Fibroblast of skin of left biceps (primary cell): ENCODE data around the gene HSBP1L1.

Source experiments
- DNase-seq, 2 experiments: peaks; one replicate each; pipeline ENCODE4 v3.0.0-alpha.2; 2013; ENCODE audit warnings: low read depth in 2 of 2

The HSBP1L1 gene

DNA sequence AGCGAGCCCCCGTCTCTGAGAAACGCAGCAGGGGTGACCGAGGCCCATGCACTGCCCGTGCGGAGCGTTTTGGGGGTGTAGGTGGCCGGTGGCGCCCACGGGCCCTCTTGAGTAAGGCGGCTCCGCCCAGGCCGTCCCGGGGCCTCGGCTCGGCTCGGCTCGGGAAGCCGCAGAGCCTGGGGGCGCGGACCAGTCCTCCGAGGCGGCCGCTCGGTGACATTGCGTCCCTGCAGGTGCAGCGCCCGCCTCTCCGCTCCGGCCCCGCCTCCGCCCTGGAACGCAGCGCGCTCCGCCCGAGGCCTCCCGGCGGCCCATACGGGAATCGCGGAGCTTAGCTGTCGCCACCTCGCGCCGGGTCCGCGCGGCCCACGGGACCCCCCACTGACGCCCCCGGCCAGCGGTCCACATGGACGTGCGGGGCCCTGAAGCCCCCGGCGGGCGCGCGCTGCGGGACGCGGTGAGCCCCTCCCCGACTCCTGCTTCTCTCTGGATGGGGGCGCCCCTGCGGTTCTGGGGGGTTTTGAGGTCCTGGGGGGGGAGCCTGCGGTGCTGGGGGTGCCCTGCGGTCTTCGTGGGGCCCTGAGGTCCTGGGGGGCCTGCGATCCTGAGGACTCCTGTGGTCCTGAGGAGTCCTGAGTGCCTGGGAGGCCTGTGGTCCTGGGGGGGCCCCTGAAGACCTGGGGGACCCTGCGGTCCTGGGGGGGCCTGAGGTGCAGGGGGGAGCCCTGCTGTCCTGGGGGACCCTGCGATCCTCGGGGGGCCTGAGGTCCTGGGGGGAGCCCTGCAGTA is at the start of gene HSBP1L1:
Gene HSBP1L1 (plus strand): TSS at position 314 of the 789 bp plus-strand sequence. CDS start 93 bp downstream, at position 407.
- DNase-seq, result no peak

GRCh38 chr18:79915161-79916127 is 49.0 kb upstream of the HSBP1L1 start:
- no peak for DNase-seq

DNA sequence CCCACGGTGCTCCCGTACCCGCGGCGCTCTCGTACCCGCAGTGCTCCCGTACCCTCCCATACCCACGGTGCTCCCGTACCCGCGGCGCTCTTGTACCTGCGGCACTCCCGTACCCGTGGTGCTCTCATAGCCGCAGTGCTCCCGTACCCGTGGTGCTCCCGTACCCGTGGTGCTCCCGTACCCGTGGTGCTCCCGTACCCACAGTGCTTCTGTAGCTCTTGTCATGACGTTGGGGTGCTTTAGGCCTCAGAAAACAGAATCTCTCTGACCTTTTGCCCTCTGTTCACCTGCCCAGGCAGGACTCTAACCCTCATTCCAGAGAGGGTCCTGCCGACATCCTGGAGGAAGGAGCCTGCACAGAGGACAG is 48.3 kb upstream of the HSBP1L1 start:
- no peak for DNase-seq

- DNase-seq, result no peak
These were observed 47.8 kb upstream of the HSBP1L1 start for GRCh38 chr18:79916546-79917168.

GRCh38 chr18:79917169-79917852 is 47.1 kb upstream of the HSBP1L1 start:
- DNase-seq, result no peak

- no peak for DNase-seq
These were observed 46.4 kb upstream of the HSBP1L1 start for GRCh38 chr18:79917853-79918614.

DNA sequence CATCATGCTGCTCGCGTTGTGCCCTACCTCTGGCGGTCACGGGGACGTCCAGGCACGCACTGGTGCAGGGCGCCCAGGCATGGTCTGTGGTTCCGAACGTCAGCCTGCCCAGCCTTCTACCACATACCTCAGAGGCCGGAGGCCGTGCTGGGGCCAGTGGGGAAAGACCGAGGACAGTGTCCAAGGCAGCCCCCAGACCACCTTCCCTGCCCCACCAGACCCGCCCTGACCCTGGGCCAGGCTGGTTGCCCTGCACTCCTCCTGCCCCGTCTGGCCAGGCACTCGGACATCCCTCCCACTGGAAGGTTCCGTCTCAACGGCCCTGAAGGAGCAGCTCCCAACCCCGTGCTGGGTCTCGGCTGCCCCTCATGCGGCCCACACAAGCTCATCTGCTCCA is 45.8 kb upstream of the HSBP1L1 start:
- DNase-seq, result no peak

DNA sequence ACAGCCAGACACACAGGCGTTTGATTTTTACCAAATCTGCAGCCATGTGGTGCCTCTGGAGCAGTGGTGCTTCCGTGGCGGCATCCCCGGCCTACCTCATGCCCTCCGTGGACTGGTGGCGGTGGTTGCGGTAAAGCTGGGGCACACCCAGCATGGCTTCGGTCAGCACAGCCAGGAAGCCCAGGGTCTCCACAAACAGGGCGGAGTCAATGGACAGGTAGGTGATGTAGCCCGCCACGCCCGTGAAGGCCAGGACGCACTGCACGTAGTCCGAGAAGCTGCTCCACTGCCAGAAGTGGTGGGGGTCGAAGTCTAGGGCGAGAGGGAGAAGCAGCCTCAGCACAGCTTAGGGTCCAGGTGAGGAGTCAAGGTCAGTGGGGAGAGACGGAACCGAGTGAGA is 45.4 kb upstream of the HSBP1L1 start:
- DNase-seq, result no peak

GRCh38 chr18:79921984-79922965 is 42.2 kb upstream of the HSBP1L1 start:
- DNase-seq, result no peak

DNA sequence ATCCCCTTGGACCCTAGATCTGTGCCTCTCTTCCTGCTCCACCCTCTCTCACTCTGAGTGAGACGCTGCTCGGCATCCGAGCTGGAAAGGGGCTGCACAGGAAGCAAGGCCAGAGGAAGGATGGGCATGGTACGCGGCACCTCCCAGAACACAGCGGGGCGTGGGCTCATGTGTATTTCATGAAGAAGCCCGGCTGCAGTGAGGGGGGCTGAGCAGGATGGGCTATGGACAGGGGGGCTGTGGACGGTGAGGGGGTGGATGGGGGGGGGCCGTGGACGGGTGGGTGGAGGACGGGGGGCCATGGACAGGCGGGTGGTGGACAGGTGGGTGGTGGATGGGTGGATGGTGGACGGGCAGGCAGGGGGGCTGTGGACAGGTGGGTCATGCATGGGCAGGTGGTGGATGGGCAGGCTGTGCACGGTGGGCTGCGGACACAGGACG is 41.5 kb upstream of the HSBP1L1 start:
- no peak for DNase-seq

DNA sequence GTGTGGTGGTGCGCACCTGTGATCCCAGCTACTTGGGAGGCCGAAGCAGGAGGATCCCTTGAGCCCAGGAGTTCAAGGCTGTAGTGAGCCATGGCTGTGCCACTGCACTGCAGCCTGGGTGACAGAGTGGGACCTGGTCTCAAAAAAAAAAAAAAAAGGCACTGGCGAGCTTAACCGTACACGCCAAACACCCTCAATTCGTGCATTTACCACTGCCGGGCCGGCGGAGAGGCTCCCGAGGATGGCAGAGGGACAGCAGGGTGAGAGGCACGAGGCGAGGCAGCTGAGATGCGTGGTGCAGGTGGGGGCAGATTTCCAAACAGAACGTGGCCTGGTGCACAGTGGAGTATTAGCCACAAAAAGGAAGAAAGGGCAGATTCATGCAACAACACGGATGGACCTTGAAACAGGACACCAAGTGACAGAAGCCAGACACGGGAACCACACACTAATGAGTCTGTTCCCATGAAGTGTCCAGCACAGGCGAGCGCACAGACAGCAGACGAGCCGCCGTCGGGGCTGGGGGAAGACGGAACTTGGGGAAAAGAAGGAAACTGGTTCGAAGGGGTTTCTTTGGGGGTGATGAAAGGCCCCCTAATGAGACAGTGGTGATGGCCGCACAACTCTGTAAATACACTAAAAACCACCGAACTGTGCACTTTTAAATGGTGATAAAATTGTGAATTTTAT is 40.4 kb upstream of the HSBP1L1 start:
- DNase-seq, result no peak

DNA sequence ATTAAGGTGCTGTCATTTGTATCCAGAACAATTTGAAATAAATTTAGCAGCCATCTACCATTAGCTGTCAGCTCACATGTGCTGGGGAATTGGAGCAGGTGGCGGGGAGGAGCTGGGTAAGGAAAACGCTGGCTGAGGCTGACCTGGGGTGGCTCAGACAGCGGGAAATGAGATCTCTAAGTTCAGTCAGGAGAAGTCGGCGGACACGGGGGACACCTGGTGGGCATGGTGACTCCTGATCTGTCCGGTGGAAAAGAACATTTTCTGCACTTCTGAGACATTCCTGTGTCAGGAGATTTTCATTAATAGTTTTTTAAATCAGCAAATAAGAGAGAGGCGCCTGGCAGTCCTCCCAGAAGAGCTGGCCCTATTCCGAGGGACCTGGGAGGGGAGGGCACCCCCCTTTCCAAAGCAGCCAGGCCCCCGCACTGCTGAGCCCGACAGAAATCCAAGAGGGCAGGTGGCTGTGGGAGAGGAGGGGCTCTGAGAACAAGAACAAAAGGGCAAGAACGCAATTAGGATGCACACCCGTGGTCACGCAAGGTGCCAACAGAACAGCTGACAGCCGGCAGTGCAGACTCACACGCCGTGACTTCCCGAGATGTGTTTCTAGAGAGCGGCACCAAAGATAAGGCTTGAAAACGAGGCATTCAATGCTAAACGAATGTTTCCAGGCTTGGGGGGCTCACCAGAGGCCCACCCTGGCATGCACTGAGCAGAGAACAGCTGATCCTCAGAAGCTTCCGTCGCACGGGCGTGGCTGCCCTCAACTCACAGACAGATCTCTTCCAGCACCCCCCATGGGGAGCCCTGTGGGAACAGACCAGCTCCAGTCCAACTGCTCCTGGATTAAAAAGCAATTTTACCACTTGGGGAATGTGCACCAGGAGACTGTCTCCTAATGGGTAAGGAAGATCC is 39.4 kb upstream of the HSBP1L1 start:
- DNase-seq, result no peak

DNA sequence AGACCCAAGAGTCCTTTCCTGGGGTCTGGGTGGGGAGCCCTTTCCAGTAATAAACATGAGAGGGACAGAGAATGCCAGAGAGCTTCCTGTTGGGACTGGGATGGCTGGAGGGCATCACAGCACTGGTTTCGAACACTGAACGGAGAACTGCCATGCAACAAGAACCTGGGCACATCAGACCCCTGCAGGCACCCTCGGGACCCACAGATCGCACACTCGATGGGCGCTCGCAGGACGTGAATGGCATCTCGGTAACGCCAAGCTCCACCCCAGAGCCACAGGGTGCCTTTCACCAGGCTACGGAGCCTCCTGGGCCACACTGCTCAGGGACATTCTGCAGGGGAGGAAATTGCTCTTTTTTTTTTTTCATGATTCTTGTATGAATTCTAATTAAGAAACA is 38.1 kb upstream of the HSBP1L1 start:
- no peak for DNase-seq

- no peak for DNase-seq
These were observed 37.5 kb upstream of the HSBP1L1 start for GRCh38 chr18:79926715-79927606.

DNA sequence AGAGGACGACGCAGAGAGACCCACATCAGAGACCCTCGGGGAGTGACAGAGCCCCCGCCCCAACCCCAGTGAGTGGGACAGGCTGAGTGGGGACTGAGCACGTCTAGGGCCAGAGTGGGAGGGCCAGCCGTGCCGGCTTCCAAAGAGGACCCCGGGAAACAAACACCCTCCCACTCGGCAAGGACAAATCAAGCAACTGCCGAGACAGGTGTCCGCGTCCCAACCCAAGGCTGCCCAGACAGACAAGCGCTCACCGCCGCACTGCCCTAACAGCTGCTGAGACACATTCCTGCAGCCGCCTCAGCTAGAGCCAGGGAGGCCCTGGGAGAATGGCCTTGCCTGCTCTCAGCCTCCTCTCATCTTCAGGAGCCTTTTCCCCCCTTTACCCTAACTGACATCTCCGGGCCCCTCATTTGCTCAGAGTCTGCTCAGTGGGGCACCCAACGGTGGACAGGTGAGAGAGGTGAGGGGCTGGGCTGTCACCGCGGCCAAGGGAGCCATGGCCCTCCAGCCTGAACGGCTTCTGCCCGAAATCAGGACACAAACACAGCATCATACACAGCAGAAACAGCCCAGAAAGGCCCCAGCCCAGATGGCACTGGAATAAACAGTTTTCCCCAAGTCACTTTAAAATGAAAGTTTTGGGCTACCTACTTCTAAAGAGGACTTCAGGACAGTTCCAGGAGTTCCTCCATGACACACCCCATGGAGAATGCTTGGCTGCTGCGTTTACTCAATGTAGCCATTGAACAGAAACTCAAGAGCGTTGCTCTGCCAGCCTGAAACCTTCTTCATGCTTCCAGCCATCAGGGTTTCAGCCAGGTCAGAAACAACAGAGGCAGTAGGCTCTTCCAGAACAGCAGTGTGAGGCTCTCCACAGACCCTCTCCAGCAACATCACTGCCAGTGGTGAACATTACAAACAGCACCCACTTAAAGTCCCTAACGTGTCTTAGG is 36.6 kb upstream of the HSBP1L1 start:
- DNase-seq, result no peak

GRCh38 chr18:79928563-79928960 is 35.9 kb upstream of the HSBP1L1 start:
- no peak for DNase-seq
